Ureter (tissue), 1 donor: ENCODE measurements around the gene APOL1. TPM values are rescaled to one million over a fixed set of nuclear protein-coding genes. Genes with fewer than 3 reads are reported as not detected.
A peak's percentile ranks its signal among the peaks of the same experiment; 100 is the strongest.
"Not testable (repeated sequence)": the region's sequence is repeated elsewhere in the genome, so short reads cannot be mapped to it uniquely, and the experiment has no call there.

Source experiments
- DNase-seq: peaks from one replicate; pipeline ENCODE4 v3.0.0-alpha.2; 2020; ENCODE audit warnings: low spot score
- total RNA-seq: library from RNA; stranded (reverse); gene quantifications from one replicate; pipeline ENCODE4 v1.2.4, GENCODE V29; 2023
- donor health status: DM: yes; HTN: yes; CAD: no.

Gene APOL1
- total RNA-seq, 1 donor from 2014 or later: 115 TPM

GRCh38 chr22:36267058-36267457, 14.1 kb downstream of the APOL1 start:
- no peak for DNase-seq

GRCh38 chr22:36267896-36268485, 15.1 kb downstream of the APOL1 start:
- DNase-seq: no peak

- DNase-seq: not testable (repeated sequence)
Measured at GRCh38 chr22:36271231-36271630, 18.3 kb downstream of the APOL1 start.

- not testable (repeated sequence) for DNase-seq
Measured at GRCh38 chr22:36271951-36272350, 19.0 kb downstream of the APOL1 start.

GRCh38 chr22:36274531-36274930, 21.6 kb downstream of the APOL1 start:
- no peak for DNase-seq

- no peak for DNase-seq
Measured at GRCh38 chr22:36277482-36278291, 24.8 kb downstream of the APOL1 start.

- no peak for DNase-seq
Measured at GRCh38 chr22:36279219-36279666, 26.3 kb downstream of the APOL1 start.

- DNase-seq: no peak
Measured at GRCh38 chr22:36280379-36280778, 27.4 kb downstream of the APOL1 start.

GRCh38 chr22:36281781-36282327, 28.9 kb downstream of the APOL1 start:
- no peak for DNase-seq

GRCh38 chr22:36282328-36282831, 29.4 kb downstream of the APOL1 start:
- no peak for DNase-seq

GRCh38 chr22:36284171-36284571, 31.2 kb downstream of the APOL1 start:
- DNase-seq: no peak

GRCh38 chr22:36285017-36285416, 32.1 kb downstream of the APOL1 start:
- no peak for DNase-seq

- DNase-seq: no peak
Measured at GRCh38 chr22:36285545-36285944, 32.6 kb downstream of the APOL1 start.

GRCh38 chr22:36286096-36286957, 33.4 kb downstream of the APOL1 start:
- DNase-seq: peak; percentile 77

GRCh38 chr22:36287881-36288515, 35.1 kb downstream of the APOL1 start:
- DNase-seq: no peak

GRCh38 chr22:36288571-36289405, 35.9 kb downstream of the APOL1 start:
- no peak for DNase-seq

GRCh38 chr22:36289406-36289870, 36.5 kb downstream of the APOL1 start:
- DNase-seq: no peak

GRCh38 chr22:36289948-36290371, 37.0 kb downstream of the APOL1 start:
- not testable (repeated sequence) for DNase-seq

GRCh38 chr22:36290391-36291075, 37.6 kb downstream of the APOL1 start:
- DNase-seq: not testable (repeated sequence)
